A549 (cell line): ENCODE measurements around the gene CASTOR1. TPM values are rescaled to one million over a fixed set of nuclear protein-coding genes. Genes with fewer than 3 reads are reported as not detected.
A peak's percentile ranks its signal among the peaks of the same experiment; 100 is the strongest.

Experiments used
- ATAC-seq, 2 experiments: fragments of 200-7000 bp in 1 of 2; fragments of >200 bp in 1 of 2; cut with Nextera tagmentation in 1 of 2; cut with Tn5 transposase in 1 of 2; 3 replicates each; pipeline versions ENCODE4 v1.8.0 to v1.9.1; 2018 to 2020; ENCODE audit warnings: mild to moderate bottlenecking in 1 of 2, moderate library complexity in 1 of 2
- CTCF ChIA-PET: fragments of 300-600 bp; sonication (Branson Sonifier 250); formaldehyde crosslinking; extraction: SDS; loops from one replicate; lab custom pipeline; 2021; ENCODE audit warnings: antibody characterized with exemption, inconsistent platforms; lab: Yijun Ruan, JAX
- POLR2A ChIA-PET: fragments of 350-600 bp; formaldehyde crosslinking; extraction: SDS; loops from one replicate; lab custom pipeline; 2021; ENCODE audit warnings: antibody characterized with exemption, inconsistent platforms; lab: Yijun Ruan, JAX
- DNase-seq, 2 experiments: peaks; one replicate each; pipeline versions ENCODE4 v3.0.0 to v3.0.0-alpha.2; 2011 to 2016; ENCODE audit warnings: low read depth in 1 of 2, low spot score in 1 of 2
- FAIRE-seq: peaks from 2 replicates; lab custom pipeline; 2011; peaks lifted over from hg19 to GRCh38; lab: Jason Lieb, UNC
- H3K27ac ChIP-seq, 2 experiments: fragments of >200 bp; sonication (Bioruptor Twin); formaldehyde crosslinking; 3 replicates each; pipeline ENCODE4 v1.5.1; 2016 to 2017
- H3K4me1 ChIP-seq: fragments of >200 bp; sonication (Bioruptor Twin); formaldehyde crosslinking; 3 replicates; pipeline ENCODE4 v1.6.1; 2016
- H3K4me2 ChIP-seq: fragments of >200 bp; sonication (Bioruptor Twin); formaldehyde crosslinking; 3 replicates; pipeline ENCODE4 v1.6.1; 2016
- H3K4me3 ChIP-seq: fragments of >200 bp; sonication (Bioruptor Twin); formaldehyde crosslinking; 3 replicates; pipeline ENCODE4 v1.5.1; 2016
- H3K9me3 ChIP-seq: fragments of >200 bp; sonication (Bioruptor Twin); formaldehyde crosslinking; 3 replicates; pipeline ENCODE4 v1.6.1; 2016
- CBX2 ChIP-seq: fragments of 200-600 bp; sonication (generic); IDR thresholded peaks from 2 replicates; pipeline ENCODE4 v1.6.1; 2016; ENCODE audit warnings: low read depth, mild to moderate bottlenecking, borderline replicate concordance
- CBX8 ChIP-seq: fragments of 200-600 bp; sonication (generic); IDR thresholded peaks from 2 replicates; pipeline ENCODE4 v1.6.1; 2016
- CHD2 ChIP-seq: fragments of 150-350 bp; IDR thresholded peaks from 2 replicates; pipeline ENCODE4 v1.6.1; 2014; ENCODE audit warnings: low read length; ENCODE audit not compliant: partially characterized antibody
- EHF ChIP-seq: fragments of 250-450 bp; sonication (Bioruptor Pico); IDR thresholded peaks from 2 replicates; pipeline ENCODE4 v1.5.0; 2020; ENCODE audit warnings: mild to moderate bottlenecking
- EHMT2 ChIP-seq: fragments of 200-600 bp; sonication (generic); IDR thresholded peaks from 2 replicates; pipeline ENCODE4 v1.6.1; 2016; ENCODE audit warnings: antibody characterized with exemption, low read depth, mild to moderate bottlenecking, moderate library complexity
- EP300 ChIP-seq, 2 experiments: fragments of >200 bp; sonication (Bioruptor Twin); formaldehyde crosslinking; IDR thresholded peaks; 2 replicates in 1 of 2; 3 replicates in 1 of 2; pipeline ENCODE4 v1.6.1; 2016 to 2017
- FOXS1 ChIP-seq: fragments of 250-450 bp; sonication (Bioruptor Pico); IDR thresholded peaks from 2 replicates; pipeline ENCODE4 v1.5.0; 2020; ENCODE audit warnings: mild to moderate bottlenecking, moderate library complexity
- HEYL ChIP-seq: fragments of 250-450 bp; sonication (Bioruptor Pico); IDR thresholded peaks from 2 replicates; pipeline ENCODE4 v1.8.0; 2021; ENCODE audit warnings: mild to moderate bottlenecking, moderate library complexity
- HOXB5 ChIP-seq: fragments of 250-450 bp; sonication (Bioruptor Pico); IDR thresholded peaks from 2 replicates; pipeline ENCODE4 v1.5.0; 2020; ENCODE audit warnings: mild to moderate bottlenecking, moderate library complexity
- JUN ChIP-seq, 2 experiments: fragments of >200 bp; sonication (Bioruptor Twin); formaldehyde crosslinking; IDR thresholded peaks; 2 replicates in 1 of 2; 3 replicates in 1 of 2; pipeline ENCODE4 v1.6.1; 2016 to 2017
- KDM5A ChIP-seq: fragments of 200-600 bp; sonication (generic); IDR thresholded peaks from 2 replicates; pipeline ENCODE4 v1.6.1; 2016; ENCODE audit warnings: antibody characterized with exemption, mild to moderate bottlenecking
- NR3C1 ChIP-seq: fragments of >200 bp; sonication (Bioruptor Twin); formaldehyde crosslinking; IDR thresholded peaks from 3 replicates; pipeline ENCODE4 v1.6.1; 2017
- PHF8 ChIP-seq: fragments of 200-600 bp; sonication (generic); IDR thresholded peaks from 2 replicates; pipeline ENCODE4 v1.6.1; 2016; ENCODE audit warnings: low read depth, mild to moderate bottlenecking, antibody characterized with exemption, moderate library complexity, borderline replicate concordance
- RAD21 ChIP-seq, 2 experiments: fragments of >200 bp in 1 of 2; sonication (Bioruptor Twin) in 1 of 2; formaldehyde crosslinking in 1 of 2; IDR thresholded peaks in 1 of 2; conservative IDR thresholded peaks in 1 of 2; 2 replicates in 1 of 2; 3 replicates in 1 of 2; pipeline ENCODE4 v1.6.1; 2012 to 2018; ENCODE audit warnings: inconsistent platforms in 1 of 2
- RFX5 ChIP-seq: fragments of 450-650 bp; IDR thresholded peaks from 2 replicates; pipeline ENCODE4 v1.7.1; 2014; ENCODE audit warnings: antibody characterized with exemption, mild to moderate bottlenecking, moderate library complexity
- SMC3 ChIP-seq: fragments of >200 bp; sonication (Bioruptor Twin); formaldehyde crosslinking; IDR thresholded peaks from 3 replicates; pipeline ENCODE4 v1.6.1; 2018; ENCODE audit warnings: inconsistent platforms
- SREBF2 ChIP-seq: fragments of 450-650 bp; IDR thresholded peaks from 2 replicates; pipeline ENCODE4 v1.6.1; 2014; ENCODE audit warnings: mild to moderate bottlenecking, moderate library complexity
- TFCP2L1 ChIP-seq: fragments of 250-450 bp; sonication (Bioruptor Pico); IDR thresholded peaks from 2 replicates; pipeline ENCODE4 v1.5.0; 2021; ENCODE audit warnings: mild to moderate bottlenecking
- ZFP36 ChIP-seq: fragments of 450-650 bp; IDR thresholded peaks from 2 replicates; pipeline ENCODE4 v1.6.1; 2014; ENCODE audit warnings: borderline replicate concordance; ENCODE audit not compliant: partially characterized antibody
- ZNF302 ChIP-seq: fragments of 250-450 bp; sonication (Bioruptor Pico); IDR thresholded peaks from 2 replicates; pipeline ENCODE4 v1.9.0; 2021; ENCODE audit warnings: inconsistent platforms, mild to moderate bottlenecking, moderate library complexity
- WGBS: methylation state at CpG from one replicate; pipeline ENCODE4 v1.1.6; 2017; ENCODE audit errors: missing lambda C conversion rate; 5-methylcytosine and 5-hydroxymethylcytosine counted together
- polyA plus RNA-seq, 4 experiments: library from polyadenylated mRNA; depleted of rRNA in 3 of 4; stranded (reverse); fragments of >200 nt; fragmentation: RNase III in 1 of 4; extraction: RNeasy Plus Mini Kit Qiagen cat#74134 plus additional on column Dnase treatment in 1 of 4; gene quantifications; 2 replicates in 3 of 4; 3 replicates in 1 of 4; pipeline ENCODE4 v1.2.3, GENCODE V29; 2011 to 2017
- TF ChIP-seq, protein P1 (sequence below): fragments of 250-450 bp; sonication (Bioruptor Pico); IDR thresholded peaks from 2 replicates; pipeline ENCODE4 v1.5.0; 2021; ENCODE audit warnings: mild to moderate bottlenecking, moderate library complexity, borderline replicate concordance
- TF ChIP-seq, protein P2 (sequence below): fragments of 450-650 bp; IDR thresholded peaks from 2 replicates; pipeline ENCODE4 v1.6.1; 2014; ENCODE audit warnings: antibody characterized with exemption
- TF ChIP-seq, protein P3 (sequence below): IDR thresholded peaks from 2 replicates; pipeline ENCODE4 v1.6.1; 2012; ENCODE audit warnings: low read depth, borderline replicate concordance

CASTOR1 gene
- polyA plus RNA-seq, 2 of the 4 experiments (the other 2 are of a cell fraction) = 4.7 to 12.2 TPM

DNA sequence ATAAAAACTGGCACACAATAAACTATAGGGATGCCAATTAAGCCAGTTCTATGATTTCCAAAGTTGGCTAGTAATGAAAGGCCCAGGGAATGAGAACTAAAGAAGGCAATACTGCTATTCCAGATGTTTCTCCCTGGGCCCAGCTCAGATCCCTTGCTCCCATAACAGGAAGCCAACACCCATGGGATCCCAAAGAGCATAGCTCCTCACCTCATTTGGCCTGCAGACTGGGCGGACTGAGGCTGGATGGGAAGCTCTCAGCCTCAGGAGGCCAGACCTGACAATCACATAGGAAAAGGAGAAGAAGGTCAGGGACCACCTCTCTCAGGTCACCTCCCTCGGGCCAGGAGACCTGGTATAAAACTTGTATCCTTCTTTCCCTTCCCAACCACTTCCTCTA lies 32.2 kb upstream of the CASTOR1 start:
- ChIA-PET CTCF (interaction anchor here (1.0 to 2.6 kb wide), 2 partner anchors 33 to 66 kb away, joined by 3 to 7 read pairs; no protein-coding TSS in a partner anchor), POLR2A (no interaction called here)
- TF ChIP-seq RFX5 (no peak), CBX8 (no peak), HOXB5 (CRISPR knock-in tag) (no peak), KDM5A (no peak), EHF (CRISPR knock-in tag) (no peak), SREBF2 (no peak), EP300 (IDR thresholded peaks at IDR 0.05) (no peak), HEYL (CRISPR knock-in tag) (no peak), SMC3 (no peak), CBX2 (no peak)
- TF ChIP-seq, protein P1, sequence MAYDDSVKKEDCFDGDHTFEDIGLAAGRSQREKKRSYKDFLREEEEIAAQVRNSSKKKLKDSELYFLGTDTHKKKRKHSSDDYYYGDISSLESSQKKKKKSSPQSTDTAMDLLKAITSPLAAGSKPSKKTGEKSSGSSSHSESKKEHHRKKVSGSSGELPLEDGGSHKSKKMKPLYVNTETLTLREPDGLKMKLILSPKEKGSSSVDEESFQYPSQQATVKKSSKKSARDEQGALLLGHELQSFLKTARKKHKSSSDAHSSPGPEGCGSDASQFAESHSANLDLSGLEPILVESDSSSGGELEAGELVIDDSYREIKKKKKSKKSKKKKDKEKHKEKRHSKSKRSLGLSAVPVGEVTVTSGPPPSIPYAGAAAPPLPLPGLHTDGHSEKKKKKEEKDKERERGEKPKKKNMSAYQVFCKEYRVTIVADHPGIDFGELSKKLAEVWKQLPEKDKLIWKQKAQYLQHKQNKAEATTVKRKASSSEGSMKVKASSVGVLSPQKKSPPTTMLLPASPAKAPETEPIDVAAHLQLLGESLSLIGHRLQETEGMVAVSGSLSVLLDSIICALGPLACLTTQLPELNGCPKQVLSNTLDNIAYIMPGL (CRISPR knock-in tag) = no peak
- no peak overlapping the region for H3K27ac ChIP-seq
- H3K4me1 ChIP-seq = peaks cover 14% of the 10 kb centered on the region
- no peak overlapping the region for H3K4me2 ChIP-seq
- no peak for ATAC-seq
- no peaks in the 10 kb centered on the region for H3K9me3 ChIP-seq
- FAIRE-seq = no peak
- DNase-seq = no peak
- H3K4me3 ChIP-seq = no peak overlapping the region
- 88% methylated on average over 2 of the region's 2 CpGs for WGBS

DNA sequence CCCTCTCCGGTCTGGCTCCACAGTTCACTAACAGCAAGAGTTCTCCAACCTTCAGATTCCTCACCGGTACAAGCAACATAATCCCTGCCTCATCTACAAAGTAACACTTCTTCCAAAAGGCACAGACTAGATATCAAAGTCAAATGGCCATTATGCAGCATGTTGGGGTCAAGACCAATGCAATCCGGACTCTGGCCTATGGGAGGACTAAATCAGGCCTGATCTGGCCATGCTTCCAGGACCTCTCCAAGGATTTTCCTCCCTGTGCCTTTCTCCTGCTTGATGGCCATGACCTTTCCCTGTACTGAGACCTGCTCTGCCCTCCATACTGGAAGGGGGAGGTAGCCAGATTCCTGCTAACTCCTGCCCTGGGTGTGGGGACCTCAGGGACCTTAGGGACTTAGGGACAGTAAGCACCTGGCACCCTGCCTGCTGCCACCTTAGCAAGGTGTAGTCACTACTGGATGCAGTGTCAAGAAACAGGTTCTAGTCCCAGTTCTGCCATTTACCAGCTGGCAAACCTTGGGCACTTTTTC lies 30.8 kb upstream of the CASTOR1 start:
- Histone ChIP-seq H3K4me1 (peaks cover 11% of the 10 kb centered on the region), H3K9me3 (no peaks in the 10 kb centered on the region), H3K27ac (no peak overlapping the region), H3K4me2 (no peak overlapping the region), H3K4me3 (no peak overlapping the region)
- CTCF ChIA-PET = interaction anchor here (1.2 kb wide), 2 partner anchors 7 to 32 kb away, joined by 3 to 6 read pairs; no protein-coding TSS in a partner anchor
- TF ChIP-seq RAD21 (conservative IDR thresholded peaks at IDR 0.05 in 1 of 2, IDR thresholded peaks at IDR 0.05 in 1 of 2) (no peak), JUN (IDR thresholded peaks at IDR 0.05) (no peak), PHF8 (no peak), CHD2 (no peak), HOXB5 (CRISPR knock-in tag) (no peak), FOXS1 (no peak)
- TF ChIP-seq, protein P1 (CRISPR knock-in tag) = no peak
- FAIRE-seq (no peak), DNase-seq (no peak), ATAC-seq (no peak)
- WGBS = 93% methylated on average over 3 of the region's 3 CpGs
- POLR2A ChIA-PET = no interaction called here

DNA sequence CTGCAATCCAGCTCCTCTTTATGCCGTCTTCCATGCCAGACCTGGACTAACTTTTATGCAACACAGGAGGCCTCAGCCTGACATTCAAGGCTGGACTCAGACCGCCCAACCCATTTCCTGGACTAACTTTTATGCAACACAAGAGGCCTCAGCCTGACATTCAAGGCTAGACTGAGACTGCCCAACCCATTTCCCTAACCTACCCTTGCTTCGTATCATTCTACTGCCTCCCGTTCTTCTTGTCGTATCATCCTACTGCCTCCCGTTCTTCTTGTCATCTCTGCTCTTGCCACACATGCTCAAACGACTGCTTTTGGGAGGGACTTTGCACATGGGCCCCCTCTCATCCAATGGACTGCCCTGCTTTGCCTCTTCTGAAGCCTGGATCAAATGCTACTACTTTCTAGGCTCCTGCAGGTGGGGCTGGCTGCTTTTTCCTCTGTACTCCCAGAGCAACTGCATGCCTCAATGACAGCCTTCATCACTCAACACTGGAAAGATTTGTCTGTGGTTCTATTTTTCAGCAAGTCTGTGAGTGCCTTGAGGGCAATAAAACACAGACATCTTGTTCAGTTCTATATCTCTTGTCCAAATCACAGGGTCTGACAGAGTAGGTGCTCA lies 29.6 kb upstream of the CASTOR1 start:
- no peaks in the 10 kb centered on the region for H3K9me3 ChIP-seq
- ATAC-seq (peak in 1 of 2 experiments; percentile 35; a peak in 2 of 6 replicates), DNase-seq (no peak), FAIRE-seq (no peak)
- 83% methylated on average over 7 of the region's 7 CpGs for WGBS
- TF ChIP-seq, protein P2, sequence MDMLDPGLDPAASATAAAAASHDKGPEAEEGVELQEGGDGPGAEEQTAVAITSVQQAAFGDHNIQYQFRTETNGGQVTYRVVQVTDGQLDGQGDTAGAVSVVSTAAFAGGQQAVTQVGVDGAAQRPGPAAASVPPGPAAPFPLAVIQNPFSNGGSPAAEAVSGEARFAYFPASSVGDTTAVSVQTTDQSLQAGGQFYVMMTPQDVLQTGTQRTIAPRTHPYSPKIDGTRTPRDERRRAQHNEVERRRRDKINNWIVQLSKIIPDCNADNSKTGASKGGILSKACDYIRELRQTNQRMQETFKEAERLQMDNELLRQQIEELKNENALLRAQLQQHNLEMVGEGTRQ = no peak
- no peak for TF ChIP-seq ZFP36
- TF ChIP-seq EHMT2 = no peak
- no peak for TF ChIP-seq CHD2
- TF ChIP-seq TFCP2L1 (CRISPR knock-in tag) = no peak
- TF ChIP-seq ZNF302 (CRISPR knock-in tag) = no peak
- no peak for TF ChIP-seq NR3C1
- TF ChIP-seq, protein P3, sequence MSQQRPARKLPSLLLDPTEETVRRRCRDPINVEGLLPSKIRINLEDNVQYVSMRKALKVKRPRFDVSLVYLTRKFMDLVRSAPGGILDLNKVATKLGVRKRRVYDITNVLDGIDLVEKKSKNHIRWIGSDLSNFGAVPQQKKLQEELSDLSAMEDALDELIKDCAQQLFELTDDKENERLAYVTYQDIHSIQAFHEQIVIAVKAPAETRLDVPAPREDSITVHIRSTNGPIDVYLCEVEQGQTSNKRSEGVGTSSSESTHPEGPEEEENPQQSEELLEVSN = no peak
- no peak overlapping the region for H3K4me2 ChIP-seq
- H3K4me3 ChIP-seq = no peak overlapping the region
- CTCF ChIA-PET = interaction anchor here (0.7 to 1.2 kb wide), 3 partner anchors 8 to 31 kb away, joined by 3 to 6 read pairs (median 4); no protein-coding TSS in a partner anchor
- no peak overlapping the region for H3K27ac ChIP-seq
- POLR2A ChIA-PET = no interaction called here
- peaks cover 17% of the 10 kb centered on the region for H3K4me1 ChIP-seq
